ENCODE measurements around the gene RELT. TPM values are rescaled to one million over a fixed set of nuclear protein-coding genes. Genes with fewer than 3 reads are reported as not detected.

RELT gene
- total RNA-seq, 1 donor = 4.6 TPM

DNA sequence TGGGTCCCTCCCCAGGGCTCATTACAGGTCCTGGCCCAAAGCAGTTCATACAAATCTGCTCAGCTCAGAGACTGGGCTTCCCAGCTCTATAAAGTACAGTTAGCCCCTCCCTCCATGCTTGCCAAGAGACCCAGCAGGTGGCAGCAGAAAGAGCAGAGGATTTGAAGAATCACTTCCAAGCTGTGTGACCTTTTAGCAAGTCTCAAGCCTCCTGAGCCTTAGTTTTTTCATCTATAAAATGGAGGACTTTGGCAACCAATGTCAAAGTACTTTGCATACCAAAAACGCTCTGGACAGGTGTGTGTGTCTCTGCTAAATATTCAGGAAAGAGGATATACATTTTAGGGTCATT lies 26.6 kb downstream of the RELT start:
- DNase-seq (ENCODE audit: low read depth) = no peak
- TF ChIP-seq, protein P1, sequence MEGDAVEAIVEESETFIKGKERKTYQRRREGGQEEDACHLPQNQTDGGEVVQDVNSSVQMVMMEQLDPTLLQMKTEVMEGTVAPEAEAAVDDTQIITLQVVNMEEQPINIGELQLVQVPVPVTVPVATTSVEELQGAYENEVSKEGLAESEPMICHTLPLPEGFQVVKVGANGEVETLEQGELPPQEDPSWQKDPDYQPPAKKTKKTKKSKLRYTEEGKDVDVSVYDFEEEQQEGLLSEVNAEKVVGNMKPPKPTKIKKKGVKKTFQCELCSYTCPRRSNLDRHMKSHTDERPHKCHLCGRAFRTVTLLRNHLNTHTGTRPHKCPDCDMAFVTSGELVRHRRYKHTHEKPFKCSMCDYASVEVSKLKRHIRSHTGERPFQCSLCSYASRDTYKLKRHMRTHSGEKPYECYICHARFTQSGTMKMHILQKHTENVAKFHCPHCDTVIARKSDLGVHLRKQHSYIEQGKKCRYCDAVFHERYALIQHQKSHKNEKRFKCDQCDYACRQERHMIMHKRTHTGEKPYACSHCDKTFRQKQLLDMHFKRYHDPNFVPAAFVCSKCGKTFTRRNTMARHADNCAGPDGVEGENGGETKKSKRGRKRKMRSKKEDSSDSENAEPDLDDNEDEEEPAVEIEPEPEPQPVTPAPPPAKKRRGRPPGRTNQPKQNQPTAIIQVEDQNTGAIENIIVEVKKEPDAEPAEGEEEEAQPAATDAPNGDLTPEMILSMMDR (IDR thresholded peaks at IDR 0.05; ENCODE audit: insufficient read depth, low read length) = peak; percentile 32

DNA sequence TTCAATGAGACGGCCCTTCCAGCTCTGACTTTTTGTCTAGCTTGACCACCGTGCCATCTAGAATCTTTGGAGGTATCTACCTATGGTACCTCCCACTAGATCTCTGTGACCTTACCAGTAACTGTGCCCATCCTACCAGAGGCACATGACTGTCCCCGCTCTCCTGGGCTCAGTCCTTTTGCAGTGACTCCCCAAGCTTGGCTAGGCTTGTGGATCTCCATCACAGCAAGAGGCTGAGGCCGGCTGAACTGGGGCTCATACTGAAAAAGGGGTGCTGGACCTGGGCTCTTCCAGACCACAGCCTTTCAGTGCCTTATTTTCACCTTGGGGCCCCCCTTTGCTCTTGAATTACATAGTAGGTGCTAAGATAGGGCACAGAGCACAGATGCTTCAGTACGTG lies 27.3 kb downstream of the RELT start:
- TF ChIP-seq, protein P1 (IDR thresholded peaks at IDR 0.05; ENCODE audit: insufficient read depth, low read length) = no peak
- no peak for DNase-seq (ENCODE audit: low read depth)
- H3K4me3 ChIP-seq (ENCODE audit: low read depth, low read length) = no peak overlapping the region

More for the DNA sequence above, 26.6 kb downstream of the RELT start:
- H3K4me3 ChIP-seq (ENCODE audit: low read depth, low read length) = no peak overlapping the region

DNA sequence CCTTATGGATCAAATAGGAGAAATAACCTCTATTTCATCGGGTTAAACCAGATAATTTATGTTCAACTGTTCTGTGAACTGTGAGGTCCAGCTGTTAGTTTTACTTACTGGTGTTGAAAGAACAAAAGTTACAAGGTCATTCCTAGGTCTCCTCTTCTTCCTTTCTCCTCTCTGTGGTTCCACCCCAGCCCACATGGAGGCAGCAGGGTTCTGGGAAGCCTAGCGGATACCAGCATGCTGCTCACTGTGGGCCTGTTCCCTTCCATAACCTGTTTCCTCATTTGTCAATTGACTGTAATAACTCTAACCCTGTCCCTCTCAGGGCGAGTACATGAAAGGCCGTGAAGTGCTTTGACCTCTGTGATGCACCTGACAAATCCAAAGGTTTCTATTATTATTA lies 27.8 kb downstream of the RELT start:
- TF ChIP-seq, protein P1 (IDR thresholded peaks at IDR 0.05; ENCODE audit: insufficient read depth, low read length) = peak; percentile 76
- DNase-seq (ENCODE audit: low read depth) = peak; percentile 49
- no peak overlapping the region for H3K4me3 ChIP-seq (ENCODE audit: low read depth, low read length)

DNA sequence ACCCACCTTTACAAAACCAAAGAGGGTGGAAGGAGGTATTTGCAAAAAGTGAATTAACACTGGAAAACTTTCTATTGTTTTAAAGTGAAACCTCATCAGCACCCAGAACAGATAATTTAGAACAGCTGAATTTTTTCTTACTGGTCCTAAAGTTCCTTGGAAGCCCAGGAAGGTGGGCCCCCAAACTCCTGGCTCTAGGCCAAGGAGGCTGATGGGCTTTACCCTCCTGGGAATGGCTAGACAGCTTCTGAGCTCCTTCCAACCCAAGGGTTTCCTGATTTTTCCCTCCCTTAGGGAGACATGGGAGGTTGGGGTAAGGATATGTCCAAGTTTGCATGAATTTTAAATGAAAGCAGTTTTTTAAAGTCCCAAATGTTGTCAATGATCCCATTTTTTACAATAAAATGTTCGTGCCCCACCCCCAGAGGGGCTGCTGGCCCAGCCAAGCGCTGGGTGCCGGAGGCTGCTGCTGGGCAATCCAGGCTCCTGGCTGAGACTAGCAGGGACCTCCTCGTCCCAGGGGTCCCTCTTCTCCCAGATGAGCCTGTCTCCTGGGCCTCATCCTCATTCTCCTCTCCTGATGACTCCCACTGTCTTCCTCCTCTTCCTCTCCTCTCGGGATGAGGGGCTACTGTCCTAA lies 28.4 kb downstream of the RELT start:
- H3K4me3 ChIP-seq (ENCODE audit: low read depth, low read length) = no peak overlapping the region
- no peak for DNase-seq (ENCODE audit: low read depth)
- TF ChIP-seq, protein P1 (IDR thresholded peaks at IDR 0.05; ENCODE audit: insufficient read depth, low read length) = no peak

DNA sequence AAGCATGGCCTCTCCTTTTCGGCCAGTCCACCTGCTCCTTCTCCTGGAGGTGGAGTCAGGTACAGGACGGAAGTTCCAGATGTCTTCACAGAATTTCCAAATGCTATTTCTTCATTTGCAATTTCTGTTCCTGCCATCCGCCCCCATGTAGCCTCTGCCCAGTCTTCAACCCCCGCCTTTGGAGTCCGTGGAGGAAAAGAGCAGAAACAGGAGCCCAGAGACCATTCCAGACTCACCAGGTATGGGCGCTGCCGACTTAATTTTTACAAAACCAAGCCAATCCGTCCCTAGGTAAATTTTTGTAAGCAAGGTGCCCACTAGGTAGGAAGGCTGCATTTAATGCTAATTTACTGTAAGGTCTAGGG lies 28.9 kb downstream of the RELT start:
- DNase-seq (ENCODE audit: low read depth) = no peak
- TF ChIP-seq, protein P1 (IDR thresholded peaks at IDR 0.05; ENCODE audit: insufficient read depth, low read length) = no peak

DNA sequence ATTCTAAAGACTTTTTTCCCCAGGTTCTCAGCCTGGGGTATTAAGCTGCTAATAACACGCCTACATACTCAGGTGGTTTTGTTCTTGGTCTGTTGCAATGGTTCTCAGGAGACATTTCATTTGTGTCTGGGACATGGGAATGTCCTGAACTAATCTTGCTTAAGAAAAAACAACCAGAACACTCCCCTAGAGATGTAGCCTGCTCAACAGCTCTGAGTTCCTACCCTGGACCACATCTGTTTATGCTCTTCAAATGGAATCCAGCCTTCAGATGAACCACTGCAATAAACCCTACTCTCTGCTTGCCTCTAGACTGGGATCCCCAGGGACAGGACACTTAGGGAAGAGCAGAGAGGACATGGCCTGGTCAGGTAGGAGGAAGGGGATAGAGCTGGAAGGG lies 29.9 kb downstream of the RELT start:
- TF ChIP-seq, protein P1 (IDR thresholded peaks at IDR 0.05; ENCODE audit: insufficient read depth, low read length) = no peak
- H3K4me3 ChIP-seq (ENCODE audit: low read depth, low read length) = no peak overlapping the region
- no peak for DNase-seq (ENCODE audit: low read depth)

More for the DNA sequence above, 28.9 kb downstream of the RELT start:
- no peak overlapping the region for H3K4me3 ChIP-seq (ENCODE audit: low read depth, low read length)

DNA sequence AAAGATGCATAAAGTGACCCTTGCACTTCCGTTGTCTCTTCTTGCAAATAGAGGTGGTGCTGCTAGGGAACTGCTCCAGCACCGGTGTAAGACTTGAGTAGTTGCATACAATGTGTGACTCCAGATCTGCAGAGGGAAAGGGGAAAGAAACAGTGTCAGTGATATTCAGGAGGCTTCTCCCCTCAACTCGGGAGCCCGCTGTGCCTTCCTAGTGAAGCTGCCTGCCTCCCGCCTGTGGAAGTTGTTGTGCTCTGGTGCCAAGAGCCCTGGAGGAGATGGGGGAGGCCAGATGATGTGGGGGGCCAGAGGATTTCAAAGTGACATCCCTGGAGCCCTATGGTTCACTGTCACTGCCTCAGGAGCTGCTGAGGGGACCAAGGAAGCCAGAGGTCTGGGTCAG lies 30.4 kb downstream of the RELT start:
- TF ChIP-seq, protein P1 (IDR thresholded peaks at IDR 0.05; ENCODE audit: insufficient read depth, low read length) = no peak
- H3K4me3 ChIP-seq (ENCODE audit: low read depth, low read length) = no peak overlapping the region
- DNase-seq (ENCODE audit: low read depth) = no peak
